HepG2 (cell line): ENCODE measurements around the gene MALRD1. TPM values are rescaled to one million over a fixed set of nuclear protein-coding genes. Genes with fewer than 3 reads are reported as not detected.

ENCODE experiments used
- ATAC-seq: fragments of 200-7000 bp; cut with Tn5 transposase; 3 replicates; pipeline ENCODE4 v1.9.1; 2020; ENCODE audit warnings: mild to moderate bottlenecking, moderate library complexity
- BruUV-seq: library from RNA; stranded (reverse); fragments of 400-500 nt; replicated peaks from 2 replicates; lab custom pipeline; 2021; lab: Mats Ljungman, UMichigan
- CTCF ChIA-PET: fragments of 300-600 bp; formaldehyde crosslinking; extraction: SDS; loops from one replicate; lab custom pipeline; 2021; ENCODE audit warnings: low total read pairs, inconsistent platforms, low intra/inter-chr PET ratio; lab: Yijun Ruan, JAX
- POLR2A ChIA-PET: fragments of 350-600 bp; sonication (Branson Sonifier 250); formaldehyde crosslinking; loops from one replicate; lab custom pipeline; 2020; ENCODE audit warnings: antibody characterized with exemption, inconsistent platforms; lab: Yijun Ruan, JAX
- DNase-seq: peaks from one replicate; pipeline ENCODE4 v3.0.0-alpha.2; 2015; ENCODE audit warnings: low spot score
- FAIRE-seq: peaks from 3 replicates; lab custom pipeline; 2011; peaks lifted over from hg19 to GRCh38; lab: Jason Lieb, UNC
- H2AFZ ChIP-seq: one replicate; pipeline ENCODE4 v1.6.1; 2011; ENCODE audit warnings: low read length, inconsistent platforms
- H3K27ac ChIP-seq: fragments of 300-600 bp; 3 replicates; pipeline ENCODE4 v1.8.0; 2011; ENCODE audit warnings: mixed run types, mild to moderate bottlenecking, mixed read lengths, low read length, inconsistent platforms; ENCODE audit not compliant: insufficient read depth; ENCODE audit errors: extremely low read length
- H3K27me3 ChIP-seq, 2 experiments: fragments of 200-600 bp in 1 of 2; 2 replicates in 1 of 2; 3 replicates in 1 of 2; pipeline versions ENCODE4 v1.6.0 to v1.8.0; 2011; ENCODE audit warnings: low read length in 2 of 2, mild to moderate bottlenecking in 2 of 2, moderate library complexity in 2 of 2, inconsistent platforms in 1 of 2; ENCODE audit not compliant: insufficient read depth in 2 of 2, control insufficient read depth in 1 of 2
- H3K36me3 ChIP-seq, 2 experiments: fragments of 200-600 bp in 1 of 2; replicated peaks in 1 of 2; 2 replicates in 1 of 2; 3 replicates in 1 of 2; pipeline versions ENCODE4 v1.5.1 to v1.8.0; 2011; ENCODE audit warnings: low read length in 2 of 2, inconsistent platforms in 1 of 2; ENCODE audit not compliant: insufficient read depth in 2 of 2, control insufficient read depth in 1 of 2
- H3K4me1 ChIP-seq: 2 replicates; pipeline ENCODE4 v1.5.1; 2012; ENCODE audit warnings: low read length, inconsistent platforms; ENCODE audit not compliant: insufficient read depth
- H3K4me2 ChIP-seq: 2 replicates; pipeline ENCODE4 v1.6.0; 2011; ENCODE audit warnings: low read depth, low read length, inconsistent platforms
- H3K4me3 ChIP-seq, 3 experiments: fragments of 200-600 bp in 1 of 3; sonication (generic), shearing (Covaris generic) in 1 of 3; replicated peaks in 1 of 3; 2 replicates each; pipeline ENCODE4 v1.5.1; 2011 to 2016; ENCODE audit warnings: low read length in 3 of 3, inconsistent platforms in 2 of 3, low read depth in 2 of 3, mild to moderate bottlenecking in 2 of 3, control low read depth in 1 of 3, mixed read lengths in 1 of 3; ENCODE audit not compliant: insufficient read depth in 1 of 3
- H3K79me2 ChIP-seq: one replicate; pipeline ENCODE4 v1.6.1; 2011; ENCODE audit warnings: low read length, inconsistent platforms; ENCODE audit not compliant: insufficient read depth
- H3K9ac ChIP-seq: 2 replicates; pipeline ENCODE4 v1.6.0; 2011; ENCODE audit warnings: mild to moderate bottlenecking, low read depth, low read length, inconsistent platforms; ENCODE audit not compliant: insufficient read depth
- H3K9me3 ChIP-seq: 2 replicates; pipeline ENCODE4 v1.5.1; 2012; ENCODE audit warnings: mild to moderate bottlenecking, low read length
- H4K20me1 ChIP-seq: 2 replicates; pipeline ENCODE4 v1.6.0; 2011; ENCODE audit warnings: inconsistent platforms, mild to moderate bottlenecking, low read length, moderate library complexity; ENCODE audit not compliant: insufficient read depth
- DMTF1 ChIP-seq: sonication (generic); formaldehyde crosslinking; IDR thresholded peaks from 2 replicates; pipeline ENCODE4 v1.4.0; 2020; ENCODE audit warnings: mild to moderate bottlenecking, missing genetic modification reagents
- GABPB1 ChIP-seq: IDR thresholded peaks from 2 replicates; pipeline ENCODE4 v1.6.1; 2016; ENCODE audit warnings: mild to moderate bottlenecking, missing genetic modification reagents, moderate library complexity, missing compliant biosample characterization
- HDAC6 ChIP-seq: fragments of 200-600 bp; sonication (generic); IDR thresholded peaks from 2 replicates; pipeline ENCODE4 v1.7.0; 2017; ENCODE audit warnings: mild to moderate bottlenecking, antibody characterized with exemption, low read length, low read depth
- HNF1A ChIP-seq, 2 experiments: sonication (generic) in 1 of 2; formaldehyde crosslinking in 1 of 2; IDR thresholded peaks; 2 replicates each; pipeline versions ENCODE4 v1.4.0 to v1.6.1; 2016 to 2020; ENCODE audit warnings: borderline replicate concordance in 1 of 2, low read depth in 1 of 2, mild to moderate bottlenecking in 1 of 2, missing genetic modification reagents in 1 of 2
- JUNB ChIP-seq: sonication (generic); formaldehyde crosslinking; IDR thresholded peaks from 2 replicates; pipeline ENCODE4 v1.8.0; 2022; ENCODE audit warnings: missing genetic modification reagents, mild to moderate bottlenecking, borderline replicate concordance
- MED8 ChIP-seq: sonication (generic); formaldehyde crosslinking; IDR thresholded peaks from 2 replicates; pipeline ENCODE4 v1.8.1; 2023; ENCODE audit warnings: mild to moderate bottlenecking, missing genetic modification reagents; ENCODE audit not compliant: insufficient replicate concordance
- MTA1 ChIP-seq: sonication (generic); formaldehyde crosslinking; IDR thresholded peaks from 2 replicates; pipeline ENCODE4 v1.4.0; 2020; ENCODE audit warnings: missing genetic modification reagents, mild to moderate bottlenecking, borderline replicate concordance
- POLR2G ChIP-seq: fragments of 200-400 bp; formaldehyde crosslinking; IDR thresholded peaks from 2 replicates; pipeline ENCODE4 v1.6.1; 2018; ENCODE audit warnings: mild to moderate bottlenecking, low read depth, low read length, moderate library complexity
- PRPF4 ChIP-seq: fragments of 200-400 bp; formaldehyde crosslinking; IDR thresholded peaks from 2 replicates; pipeline ENCODE4 v1.6.1; 2016; ENCODE audit warnings: low read length, low read depth; ENCODE audit not compliant: poor library complexity, severe bottlenecking
- SAP130 ChIP-seq: IDR thresholded peaks from 2 replicates; pipeline ENCODE4 v1.6.1; 2016; ENCODE audit warnings: low read depth
- ZBTB38 ChIP-seq: sonication (generic); formaldehyde crosslinking; IDR thresholded peaks from 2 replicates; pipeline ENCODE4 v1.5.1; 2020; ENCODE audit warnings: mild to moderate bottlenecking, missing genetic modification reagents
- ZFAT ChIP-seq: sonication (generic); formaldehyde crosslinking; conservative IDR thresholded peaks from 2 replicates; pipeline ENCODE4 v1.8.1; 2023; ENCODE audit warnings: missing genetic modification reagents, inconsistent platforms
- ZKSCAN5 ChIP-seq: sonication (generic); formaldehyde crosslinking; IDR thresholded peaks from 2 replicates; pipeline ENCODE4 v1.5.1; 2020; ENCODE audit warnings: mild to moderate bottlenecking, missing genetic modification reagents
- ZNF30 ChIP-seq: sonication (generic); formaldehyde crosslinking; IDR thresholded peaks from 2 replicates; pipeline ENCODE4 v1.5.0; 2020; ENCODE audit warnings: mild to moderate bottlenecking, missing genetic modification reagents
- ZNF644 ChIP-seq: IDR thresholded peaks from 2 replicates; pipeline ENCODE4 v1.6.1; 2016; ENCODE audit warnings: low read depth
- ZNF720 ChIP-seq: sonication (generic); formaldehyde crosslinking; IDR thresholded peaks from 2 replicates; pipeline ENCODE4 v1.4.0; 2020; ENCODE audit warnings: missing genetic modification reagents
- ZNF749 ChIP-seq: sonication (generic); formaldehyde crosslinking; IDR thresholded peaks from 2 replicates; pipeline ENCODE4 v1.8.0; 2022; ENCODE audit warnings: mild to moderate bottlenecking, missing genetic modification reagents, moderate library complexity, borderline replicate concordance
- WGBS: methylation state at CpG from one replicate; pipeline ENCODE4 v1.1.6; 2017; ENCODE audit warnings: low lambda C conversion rate; 5-methylcytosine and 5-hydroxymethylcytosine counted together
- in situ Hi-C: cut with HindIII; loops from 2 replicates; pipeline ENCODE4 v1.10.0; 2017; ENCODE audit warnings: low pct_unique_long_range_greater_than_20kb; ENCODE audit not compliant: extremely low pct_ligation_motif_present
- intact Hi-C: fragments of 100-400 bp; cut with micrococcal nuclease; formaldehyde crosslinking; loops from one replicate; pipeline ENCODE4 v1.10.0; 2022; ENCODE audit not compliant: unreplicated experiment
- polyA plus RNA-seq, 8 experiments: library from polyadenylated mRNA; depleted of rRNA in 3 of 8; stranded (reverse) in 7 of 8; unstranded in 1 of 8; fragments of >200 nt; fragmentation: Illumina TruSeq in 4 of 8; extraction: Trizol in 4 of 8; gene quantifications; 2 replicates each; pipeline versions ENCODE4 v1.2.1 to v1.2.3, GENCODE V29; 2011 to 2016; ENCODE audit warnings: low read depth in 4 of 8, missing spikeins in 1 of 8, mixed read lengths in 1 of 8; ENCODE audit not compliant: insufficient read depth in 1 of 8
- total RNA-seq, 5 experiments: library from RNA; depleted of rRNA; stranded (reverse); fragments of >200 nt; fragmentation: Illumina TruSeq; extraction: Trizol; gene quantifications; 2 replicates each; pipeline ENCODE4 v1.2.3, GENCODE V29; 2016; ENCODE audit warnings: low read depth in 1 of 5

MALRD1 gene
- total and polyA plus RNA-seq, 2 of the 13 experiments (the other 11 are each of a cell fraction or from before 2014, with no cell fraction given), result 5.7 to 15.4 TPM

- TF ChIP-seq HNF1A (IDR thresholded peaks at IDR 0.05; ENCODE audit: low read depth) (no peak), HNF1A (CRISPR knock-in tag; IDR thresholded peaks at IDR 0.05; ENCODE audit: borderline replicate concordance) (no peak), JUNB (CRISPR knock-in tag) (no peak), MTA1 (CRISPR knock-in tag) (no peak), ZNF644 (CRISPR knock-in tag) (no peak)
- TF ChIP-seq, all 625 proteins: peak for 0
Observed at GRCh38 chr10:19518632-19519031, 470.0 kb downstream of the MALRD1 start (continued).

- FAIRE-seq, result no peak
- WGBS, result 19% methylated on average over 3 of the region's 3 CpGs
- intact Hi-C loops, result no loop called here
- ChIA-PET POLR2A (no interaction called here), CTCF (no interaction called here)
- Histone ChIP-seq H3K27ac (no peak overlapping the region), H3K9ac (no peak overlapping the region), H3K9me3 (no peaks in the 10 kb centered on the region), H3K4me3 (no peak overlapping the region), H3K4me2 (no peak overlapping the region), H3K27me3 (no peaks in the 10 kb centered on the region), H3K36me3 (no peaks in the 10 kb centered on the region), H3K79me2 (no peaks in the 10 kb centered on the region), H3K4me1 (no peaks in the 10 kb centered on the region), H2AFZ (no peak overlapping the region), H4K20me1 (no peaks in the 10 kb centered on the region)
- in situ Hi-C loops, result no loop called here
- no TSS peak for BruUV-seq
- no peak for ATAC-seq
- no peak for DNase-seq
- TF ChIP-seq HDAC6, result no peak
- TF ChIP-seq MED8 (CRISPR knock-in tag), result no peak
- TF ChIP-seq DMTF1 (CRISPR knock-in tag), result no peak
- TF ChIP-seq ZNF749 (CRISPR knock-in tag), result no peak
- TF ChIP-seq ZBTB38 (CRISPR knock-in tag), result no peak
- TF ChIP-seq POLR2G, result no peak
- no peak for TF ChIP-seq PRPF4
- no peak for TF ChIP-seq ZNF30
- TF ChIP-seq ZKSCAN5 (CRISPR knock-in tag), result no peak
- no peak for TF ChIP-seq ZNF720
- TF ChIP-seq GABPB1, result no peak
- TF ChIP-seq SAP130 (CRISPR knock-in tag), result no peak
- no peak for TF ChIP-seq ZFAT (CRISPR knock-in tag)
Observed at GRCh38 chr10:19531324-19531723, 482.7 kb downstream of the MALRD1 start.
